Measurements from ENCODE around the gene ACTN2. TPM values are rescaled to one million over a fixed set of nuclear protein-coding genes. Genes with fewer than 3 reads are reported as not detected.

ACTN2 gene
- total RNA-seq, 1 experiment from 2014 or later: not detected

- peak; percentile 8 for DNase-seq (ENCODE audit: low spot score)
Measured at GRCh38 chr1:236736761-236737160, 50.5 kb downstream of the ACTN2 start.

DNA sequence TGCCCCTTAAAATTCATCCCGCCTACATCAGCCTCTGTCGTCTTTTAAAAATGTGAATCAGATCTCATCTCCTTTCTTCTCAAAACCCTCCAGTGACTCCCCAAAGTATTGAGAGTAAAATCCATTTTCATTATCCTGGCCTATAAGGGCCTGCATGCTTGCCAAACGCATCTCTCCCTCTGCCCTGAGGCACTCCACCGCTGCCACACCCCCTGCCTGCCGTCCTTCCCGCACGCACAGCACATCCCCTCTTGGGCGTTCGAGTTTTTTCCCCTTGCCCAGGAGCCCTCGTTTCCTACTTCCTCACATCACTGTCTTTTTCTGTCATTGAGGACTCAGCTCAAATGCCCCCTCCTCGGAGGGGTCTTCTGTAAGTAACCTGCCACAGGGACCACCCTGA, 55.5 kb downstream of the ACTN2 start:
- no peak for DNase-seq (ENCODE audit: low spot score)

DNA sequence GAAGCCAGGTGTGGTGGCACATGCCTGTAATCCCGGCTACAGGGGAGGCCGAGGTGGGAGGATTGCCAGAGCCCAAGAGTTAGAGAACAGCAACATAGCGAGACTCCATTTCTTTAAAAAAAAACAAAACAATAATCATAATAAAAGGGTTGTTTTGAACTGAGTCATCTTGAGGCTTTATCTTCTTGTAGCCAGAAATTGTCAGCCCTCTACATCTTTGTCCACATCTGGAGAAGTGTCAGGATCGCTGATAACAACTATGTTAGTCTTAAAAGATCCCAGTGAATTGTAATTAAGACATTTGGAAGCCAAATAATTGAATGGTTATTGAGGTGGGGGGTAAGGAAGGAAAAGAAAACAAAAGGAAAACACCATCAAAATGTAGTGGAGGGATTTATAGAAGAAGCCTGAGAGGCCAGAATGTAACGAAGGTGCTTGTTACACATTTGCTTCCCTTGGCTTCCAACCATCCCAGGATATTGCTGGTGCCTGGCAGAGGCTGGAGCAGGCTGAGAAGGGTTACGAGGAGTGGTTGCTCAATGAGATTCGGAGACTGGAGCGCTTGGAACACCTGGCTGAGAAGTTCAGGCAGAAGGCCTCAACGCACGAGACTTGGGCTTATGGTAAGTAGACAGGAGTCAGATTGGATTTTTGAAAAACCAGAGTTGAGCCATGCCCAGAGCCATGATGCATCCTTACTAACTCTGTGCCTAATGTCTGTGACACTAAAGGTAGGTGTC, 56.3 kb downstream of the ACTN2 start:
- no peak for DNase-seq (ENCODE audit: low spot score)

DNA sequence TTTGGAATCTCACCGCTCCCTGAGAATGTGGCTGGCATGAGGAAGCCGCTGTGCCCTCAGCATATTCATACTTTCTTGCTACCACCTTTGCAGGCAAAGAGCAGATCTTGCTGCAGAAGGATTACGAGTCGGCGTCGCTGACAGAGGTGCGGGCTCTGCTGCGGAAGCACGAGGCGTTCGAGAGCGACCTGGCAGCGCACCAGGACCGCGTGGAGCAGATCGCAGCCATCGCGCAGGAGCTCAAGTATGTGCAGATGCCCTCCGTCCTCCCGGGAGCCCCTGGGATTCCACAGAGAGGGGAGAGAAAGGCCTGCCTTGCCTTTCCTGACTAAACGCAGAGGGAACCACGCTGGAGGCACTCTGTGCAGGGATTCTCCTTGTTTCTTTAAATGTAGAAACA, 58.2 kb downstream of the ACTN2 start:
- DNase-seq (ENCODE audit: low spot score): no peak

GRCh38 chr1:236746785-236747184, 60.5 kb downstream of the ACTN2 start:
- DNase-seq (ENCODE audit: low spot score): no peak

DNA sequence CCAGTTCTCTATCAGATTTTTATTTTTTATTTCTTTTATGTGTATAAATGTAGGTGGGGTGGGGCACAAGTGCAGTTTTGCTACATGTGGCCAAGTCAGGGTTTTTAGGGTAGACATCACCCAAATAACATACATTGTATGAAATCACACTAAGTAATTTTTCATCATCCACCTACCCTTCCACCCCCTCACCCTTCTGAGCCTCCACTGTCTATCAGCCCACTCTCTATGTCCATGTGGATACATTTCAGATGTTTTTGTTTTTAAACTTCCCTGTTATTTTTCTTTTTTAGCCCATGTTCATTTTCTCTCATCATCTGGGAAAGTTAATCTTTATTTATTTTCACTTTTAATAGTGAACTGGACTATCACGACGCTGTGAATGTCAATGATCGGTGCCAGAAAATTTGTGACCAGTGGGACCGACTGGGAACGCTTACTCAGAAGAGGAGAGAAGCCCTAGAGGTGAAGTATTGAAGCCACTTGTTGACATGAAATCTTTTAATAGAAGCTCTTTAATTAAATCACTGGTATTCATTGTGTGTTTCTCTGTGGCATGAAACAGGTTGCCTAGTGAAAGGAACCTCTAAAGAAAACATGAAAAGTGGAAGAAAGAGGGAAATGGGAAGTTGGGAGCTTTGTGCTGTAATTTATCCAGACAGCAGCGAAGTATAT, 61.1 kb downstream of the ACTN2 start:
- DNase-seq (ENCODE audit: low spot score): no peak

GRCh38 chr1:236748268-236748870, 62.1 kb downstream of the ACTN2 start:
- peak; percentile 25 for DNase-seq (ENCODE audit: low spot score)

DNA sequence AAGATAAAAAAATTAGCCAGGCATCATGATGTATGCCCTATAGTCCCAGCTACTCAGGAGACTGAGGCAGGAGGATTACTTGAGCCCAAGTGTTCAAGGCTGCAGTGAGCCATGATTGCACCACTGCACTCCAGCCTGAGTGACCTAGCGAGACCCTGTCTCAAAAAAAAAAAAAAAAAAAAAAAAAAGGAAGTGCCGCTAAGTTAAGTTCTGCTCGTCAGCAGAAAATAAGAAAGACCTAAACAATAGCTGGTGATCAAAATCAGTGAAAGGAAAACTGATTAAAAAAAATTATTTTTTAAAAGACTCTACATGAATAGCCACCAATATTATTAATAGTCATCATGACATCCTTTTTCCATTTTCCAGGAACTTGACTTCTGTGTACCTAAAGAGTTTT, 64.6 kb downstream of the ACTN2 start:
- no peak for DNase-seq (ENCODE audit: low spot score)

GRCh38 chr1:236751385-236751784, 65.1 kb downstream of the ACTN2 start:
- no peak for DNase-seq (ENCODE audit: low spot score)

- no peak for DNase-seq (ENCODE audit: low spot score)
Measured at GRCh38 chr1:236751935-236752334, 65.6 kb downstream of the ACTN2 start.

GRCh38 chr1:236753516-236753915, 67.2 kb downstream of the ACTN2 start:
- peak; percentile 62 for DNase-seq (ENCODE audit: low spot score)

DNA sequence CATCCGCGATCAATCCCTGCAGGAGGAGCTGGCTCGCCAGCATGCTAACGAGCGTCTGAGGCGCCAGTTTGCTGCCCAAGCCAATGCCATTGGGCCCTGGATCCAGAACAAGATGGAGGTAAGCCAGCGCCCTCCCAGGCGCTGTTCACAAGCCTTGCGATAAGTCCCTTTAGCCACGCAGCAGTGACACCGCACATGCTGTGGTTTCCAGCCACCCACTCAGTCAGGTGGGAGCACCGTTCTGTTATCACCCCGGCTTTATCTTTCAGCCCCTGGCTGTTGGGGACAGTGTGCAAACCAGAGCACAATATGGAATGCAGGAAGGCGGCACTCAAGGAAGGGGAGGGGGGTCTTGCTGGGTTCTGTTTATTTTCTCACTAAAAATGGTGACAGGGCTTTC, 67.7 kb downstream of the ACTN2 start:
- DNase-seq (ENCODE audit: low spot score): no peak

DNA sequence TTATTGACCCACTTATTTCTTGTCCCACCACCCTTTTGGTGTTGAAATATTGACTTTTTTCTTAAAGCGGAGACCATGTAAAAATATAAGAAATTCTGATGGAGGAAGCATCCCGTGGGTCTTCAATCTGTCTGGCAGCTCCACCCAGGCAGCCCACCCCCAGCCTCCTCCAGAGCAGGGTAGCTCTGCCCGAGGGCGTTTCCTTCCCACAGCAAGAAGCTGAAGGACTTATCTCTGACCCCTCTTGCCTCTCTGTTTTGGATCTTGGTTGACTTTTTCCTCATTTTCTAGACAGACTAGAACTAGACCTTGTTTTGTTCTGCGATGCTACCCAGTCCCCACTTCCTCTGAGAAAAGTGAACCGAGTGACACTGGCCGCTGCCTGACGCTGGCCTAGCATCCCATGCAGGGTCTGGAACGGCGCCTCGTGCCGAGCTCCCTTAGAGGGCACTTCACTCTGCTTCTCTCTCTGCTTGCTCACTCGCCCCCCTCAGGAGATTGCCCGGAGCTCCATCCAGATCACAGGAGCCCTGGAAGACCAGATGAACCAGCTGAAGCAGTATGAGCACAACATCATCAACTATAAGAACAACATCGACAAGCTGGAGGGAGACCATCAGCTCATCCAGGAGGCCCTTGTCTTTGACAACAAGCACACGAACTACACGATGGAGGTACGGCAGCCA, 68.4 kb downstream of the ACTN2 start:
- no peak for DNase-seq (ENCODE audit: low spot score)

DNA sequence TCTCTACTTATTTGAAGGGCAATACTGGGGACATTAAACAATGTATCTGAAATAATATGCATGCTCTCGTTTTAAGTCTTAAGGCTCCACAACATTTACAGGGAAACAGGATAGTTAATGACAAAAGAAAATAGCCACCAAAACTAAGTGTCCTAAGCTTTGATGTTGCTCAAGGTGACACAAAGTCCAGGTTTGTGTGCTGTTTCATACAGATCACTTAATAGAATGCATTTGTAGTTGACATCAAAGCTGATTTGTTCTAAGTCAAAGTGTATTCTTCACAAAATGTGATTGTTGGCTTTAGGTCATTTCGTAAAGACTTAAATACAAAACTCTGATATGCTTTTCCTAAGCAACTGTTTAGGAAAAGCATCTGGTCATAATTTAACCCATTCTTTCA, 71.3 kb downstream of the ACTN2 start:
- DNase-seq (ENCODE audit: low spot score): no peak

GRCh38 chr1:236759252-236759859, 73.1 kb downstream of the ACTN2 start:
- DNase-seq (ENCODE audit: low spot score): peak; percentile 75

DNA sequence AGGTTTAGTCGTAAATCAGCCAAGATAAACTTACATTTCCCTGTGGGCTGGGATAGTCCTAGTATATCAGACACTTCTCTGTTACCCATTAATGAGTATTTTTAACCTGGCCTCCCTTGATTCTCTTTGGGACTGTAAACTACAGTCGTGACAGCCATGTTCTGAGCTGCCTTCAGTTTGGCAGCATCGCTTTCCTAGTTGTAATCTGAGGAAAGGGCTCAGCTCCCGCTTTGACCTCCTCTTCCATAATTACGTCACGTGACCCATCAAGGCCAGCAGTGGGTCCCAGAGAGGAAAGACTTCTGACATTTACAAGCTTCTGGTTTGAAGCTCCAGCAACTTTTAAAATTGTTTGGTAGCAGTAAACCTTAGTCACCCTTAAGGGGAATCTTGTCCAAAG, 74.2 kb downstream of the ACTN2 start:
- no peak for DNase-seq (ENCODE audit: low spot score)

DNA sequence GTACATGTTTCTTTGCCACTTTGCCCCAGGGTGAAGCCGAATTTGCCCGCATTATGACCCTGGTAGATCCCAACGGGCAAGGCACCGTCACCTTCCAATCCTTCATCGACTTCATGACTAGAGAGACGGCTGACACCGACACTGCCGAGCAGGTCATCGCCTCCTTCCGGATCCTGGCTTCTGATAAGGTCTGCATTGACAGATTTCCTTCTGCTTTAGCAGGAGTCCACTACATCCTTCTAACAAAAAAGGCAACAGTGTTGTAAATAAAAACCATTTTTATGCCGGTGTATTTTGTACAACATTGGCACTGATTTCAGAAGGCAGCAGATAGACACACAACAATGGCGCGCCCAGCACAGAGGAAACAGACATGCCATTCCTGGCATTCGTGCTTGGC, 74.7 kb downstream of the ACTN2 start:
- DNase-seq (ENCODE audit: low spot score): no peak

GRCh38 chr1:236761397-236762132, 75.3 kb downstream of the ACTN2 start:
- DNase-seq (ENCODE audit: low spot score): no peak

DNA sequence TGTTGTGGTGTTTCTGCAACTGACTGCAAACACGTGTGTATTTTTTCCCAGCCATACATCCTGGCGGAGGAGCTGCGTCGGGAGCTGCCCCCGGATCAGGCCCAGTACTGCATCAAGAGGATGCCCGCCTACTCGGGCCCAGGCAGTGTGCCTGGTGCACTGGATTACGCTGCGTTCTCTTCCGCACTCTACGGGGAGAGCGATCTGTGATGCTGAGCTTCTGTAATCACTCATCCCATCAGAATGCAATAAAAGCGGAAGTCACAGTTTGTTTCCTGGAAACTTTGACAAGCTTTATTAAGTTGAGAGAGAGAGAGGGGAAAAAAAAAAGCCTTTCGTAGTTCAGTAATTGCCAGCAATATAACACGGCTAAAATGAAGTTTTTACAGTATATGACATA, 76.1 kb downstream of the ACTN2 start:
- DNase-seq (ENCODE audit: low spot score): no peak

GRCh38 chr1:236765831-236766230, 79.5 kb downstream of the ACTN2 start:
- DNase-seq (ENCODE audit: low spot score): no peak

DNA sequence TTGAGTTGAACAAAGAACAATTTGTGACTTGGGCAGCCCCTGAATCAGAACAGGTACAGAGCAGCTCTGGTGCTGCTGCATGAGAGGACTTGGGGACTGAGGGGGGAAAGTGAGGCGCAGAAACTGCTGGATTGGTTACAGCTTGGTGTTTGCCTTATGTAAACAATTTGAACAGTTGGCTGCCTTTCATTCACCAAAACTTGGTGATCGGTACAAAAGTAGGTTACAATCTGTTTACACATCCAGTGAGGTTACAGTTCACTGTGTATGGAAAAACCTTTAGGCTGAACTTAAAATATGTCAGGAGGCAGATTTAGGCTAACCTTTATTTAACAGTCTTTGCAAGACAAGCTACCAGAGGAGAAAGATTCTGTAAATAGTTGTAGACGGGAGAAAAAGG, 80.2 kb downstream of the ACTN2 start:
- DNase-seq (ENCODE audit: low spot score): no peak

Measured in HT-29 (cell line).